ENCODE results near the gene MADCAM1. TPM values are rescaled to one million over a fixed set of nuclear protein-coding genes. Genes with fewer than 3 reads are reported as not detected.

The MADCAM1 gene
- total and polyA plus RNA-seq, 2 of the 8 experiments (the other 6 are each of a cell fraction or from before 2014, with no cell fraction given) = 2.3 to 3.0 TPM

GRCh38 chr19:456547-457110 is 39.7 kb upstream of the MADCAM1 start:
- H3K18ac ChIP-seq (ENCODE audit: extremely low read depth, low read length) = no peak overlapping the region
- no peak for FAIRE-seq
- no peak for TF ChIP-seq RBBP5 (IDR thresholded peaks at IDR 0.05; ENCODE audit: borderline replicate concordance, low read depth, low read length)
- no peak for TF ChIP-seq ATF3 (IDR thresholded peaks at IDR 0.05; ENCODE audit: insufficient read depth, low read depth, low read length)
- no peak for TF ChIP-seq MAFK (IDR thresholded peaks at IDR 0.05; ENCODE audit: low read depth, low read length)
- no peak for TF ChIP-seq NANOG (IDR thresholded peaks at IDR 0.05; ENCODE audit: insufficient read depth, low read depth, low read length, poor library complexity, severe bottlenecking)
- TF ChIP-seq BCL11A (IDR thresholded peaks at IDR 0.05; ENCODE audit: low read depth in 2 of 2, low read length in 2 of 2) = no peak
- TF ChIP-seq SP1 (IDR thresholded peaks at IDR 0.05; ENCODE audit: low read depth, low read length) = no peak
- TF ChIP-seq POLR2A (IDR thresholded peaks at IDR 0.05; ENCODE audit: control extremely low read depth in 1 of 2, low read depth in 2 of 2, low read length in 2 of 2) = no peak
- no peak for TF ChIP-seq EGR1 (IDR thresholded peaks at IDR 0.05; ENCODE audit: borderline replicate concordance, low read depth, low read length)
- TF ChIP-seq ZNF274 (IDR thresholded peaks at IDR 0.05; ENCODE audit: borderline replicate concordance, extremely low read depth, low read length) = no peak
- TF ChIP-seq TBP (IDR thresholded peaks at IDR 0.05; ENCODE audit: low read depth, low read length) = no peak
- TF ChIP-seq CTBP2 (IDR thresholded peaks at IDR 0.05; ENCODE audit: borderline replicate concordance, insufficient read depth, insufficient read length, low read length) = no peak
- TF ChIP-seq KDM4A (IDR thresholded peaks at IDR 0.05; ENCODE audit: low read depth, low read length, severe bottlenecking) = no peak
- no peak for TF ChIP-seq CHD2 (IDR thresholded peaks at IDR 0.05; ENCODE audit: low read length)

More at GRCh38 chr19:456547-457110, 39.7 kb upstream of the MADCAM1 start:
- no peak for DNase-seq (ENCODE audit: low read depth in 1 of 2, low spot score in 2 of 2)
- Histone ChIP-seq H4K5ac (ENCODE audit: insufficient read length, low read depth, low read length) (no peak overlapping the region), H3K4me1 (replicated peaks in 1 of 4; ENCODE audit: control insufficient read depth in 3 of 4, insufficient read depth in 4 of 4, low read length in 3 of 4) (peaks cover 0 to 6% (median under 1%) of the 10 kb centered on the region in 4 experiments; a peak in 3 of 7 replicates), H4K20me1 (replicated peaks in 1 of 2; ENCODE audit: control insufficient read depth in 1 of 2, insufficient read depth in 2 of 2, low read length in 2 of 2) (no peaks in the 10 kb centered on the region), H2AFZ (ENCODE audit: low read length) (no peak overlapping the region), H3K4me2 (ENCODE audit: insufficient read depth in 1 of 2, low read depth in 2 of 2, low read length in 2 of 2) (no peak overlapping the region), H3K27ac (ENCODE audit: low read depth, low read length) (no peak overlapping the region), H3K9ac (replicated peaks in 1 of 4; ENCODE audit: extremely low read depth in 1 of 4, low read depth in 3 of 4, low read length in 3 of 4) (no peak overlapping the region), H4K91ac (replicated peaks; ENCODE audit: insufficient read length, low read length) (no peak overlapping the region), H3K4ac (replicated peaks; ENCODE audit: insufficient read length, low read depth, low read length) (no peak overlapping the region), H3K27me3 (replicated peaks in 1 of 4; ENCODE audit: control insufficient read depth in 3 of 4, extremely low read depth in 1 of 4, insufficient read depth in 3 of 4, low read length in 3 of 4) (peaks cover 0 to 20% (median 15%) of the 10 kb centered on the region in 4 experiments; a peak in 6 of 7 replicates), H2BK20ac (ENCODE audit: low read length) (no peak overlapping the region), H2BK15ac (ENCODE audit: low read length) (no peak overlapping the region), H3K79me2 (ENCODE audit: control insufficient read depth in 1 of 2, insufficient read depth in 2 of 2, low read length in 2 of 2) (no peaks in the 10 kb centered on the region), H3K14ac (ENCODE audit: insufficient read length) (no peak overlapping the region), H3K56ac (replicated peaks; ENCODE audit: insufficient read length, low read depth, low read length) (no peak overlapping the region), H3K36me3 (ENCODE audit: control insufficient read depth in 2 of 4, insufficient read depth in 4 of 4, low read length in 3 of 4) (no peaks in the 10 kb centered on the region), H3K4me3 (ENCODE audit: extremely low read depth in 1 of 4, insufficient read depth in 2 of 4, low read depth in 3 of 4, low read length in 4 of 4) (no peak overlapping the region), H3K9me3 (ENCODE audit: insufficient read depth in 2 of 2, low read depth in 1 of 2, low read length in 1 of 2) (peaks cover 0 to 5% of the 10 kb centered on the region in 2 experiments; a peak in 1 of 4 replicates), H3K23me2 (ENCODE audit: low read depth, low read length) (peaks cover 1% of the 10 kb centered on the region; the same call in 1 of the 2 replicates), H2BK12ac (ENCODE audit: low read depth, low read length) (no peak overlapping the region), H2BK5ac (ENCODE audit: low read depth, low read length) (no peak overlapping the region), H3K23ac (ENCODE audit: insufficient read length) (no peak overlapping the region), H4K8ac (ENCODE audit: extremely low read depth, insufficient read depth, low read length) (no peak overlapping the region), H2AK5ac (ENCODE audit: low read depth, low read length) (no peak overlapping the region), H3K79me1 (ENCODE audit: low read depth, low read length) (no peaks in the 10 kb centered on the region), H2BK120ac (replicated peaks; ENCODE audit: low read depth, low read length) (no peak overlapping the region)
- 88% methylated on average over 18 of the region's 18 CpGs; no CpG with 5 or more reads in 1 of the 2 experiments for WGBS, 2 experiments (ENCODE audit: extremely low coverage in 1 of 2, insufficient coverage in 1 of 2, insufficient read length in 1 of 2, insufficient replicate concordance in 2 of 2, low coverage in 1 of 2, low lambda C conversion rate in 2 of 2, missing lambda C conversion rate in 1 of 2)
- CTCF ChIA-PET (ENCODE audit: partially characterized antibody) = interaction anchor here (0.7 to 2.0 kb wide), 3 partner anchors 38 to 72 kb away, joined by 4 to 6 read pairs (median 4); no protein-coding TSS in a partner anchor
- POLR2A ChIA-PET (ENCODE audit: partially characterized antibody) = interaction anchor here (0.7 kb wide), 1 partner anchor 51 kb away, joined by 3 read pairs; no protein-coding TSS in a partner anchor
